C1 segment of cervical spinal cord (tissue), 14 donors: ENCODE measurements around the gene GABRR3.

ENCODE experiments used
- DNase-seq, 14 donors: peaks; one replicate each; lab custom pipeline; 2025; lab: John Stamatoyannopoulos, UW

GABRR3 gene

GRCh38 chr3:98035208-98035607, at the start of gene GABRR3:
Gene GABRR3, minus strand, starts transcription at chr3:98035315. Its CDS starts 328 bp downstream, at chr3:98034987.
- no peak for DNase-seq

- DNase-seq = no peak
Observed at GRCh38 chr3:98073486-98073885, 38.4 kb upstream of the GABRR3 start.

- no peak for DNase-seq
Observed at GRCh38 chr3:98070840-98071239, 35.7 kb upstream of the GABRR3 start.

GRCh38 chr3:98068824-98069223, 33.7 kb upstream of the GABRR3 start:
- DNase-seq = no peak

GRCh38 chr3:98058244-98058960, 23.3 kb upstream of the GABRR3 start:
- no peak for DNase-seq

GRCh38 chr3:98057631-98058030, 22.5 kb upstream of the GABRR3 start:
- no peak for DNase-seq

GRCh38 chr3:98056035-98056434, 20.9 kb upstream of the GABRR3 start:
- no peak for DNase-seq

- DNase-seq = no peak
Observed at GRCh38 chr3:98049271-98049670, 14.2 kb upstream of the GABRR3 start.

- no peak for DNase-seq
Observed at GRCh38 chr3:98048586-98048985, 13.5 kb upstream of the GABRR3 start.

- DNase-seq = no peak
Observed at GRCh38 chr3:98041350-98041749, 6.2 kb upstream of the GABRR3 start.

GRCh38 chr3:98039322-98040024, 4.4 kb upstream of the GABRR3 start:
- DNase-seq = peak in 13 of 14 donors; percentile 15 to 77 (median 68)

- no peak for DNase-seq
Observed at GRCh38 chr3:98038876-98039275, 3.8 kb upstream of the GABRR3 start.

GRCh38 chr3:98038286-98038685, 3.2 kb upstream of the GABRR3 start:
- DNase-seq = no peak

GRCh38 chr3:98034486-98034885, 629 bp downstream of the GABRR3 start:
- no peak for DNase-seq

- no peak for DNase-seq
Observed at GRCh38 chr3:98034036-98034435, 1.1 kb downstream of the GABRR3 start.

GRCh38 chr3:98032904-98033303, 2.2 kb downstream of the GABRR3 start:
- DNase-seq = no peak

GRCh38 chr3:98032265-98032664, 2.9 kb downstream of the GABRR3 start:
- no peak for DNase-seq

- no peak for DNase-seq
Observed at GRCh38 chr3:98029083-98029482, 6.0 kb downstream of the GABRR3 start.

GRCh38 chr3:98027085-98027446, 8.0 kb downstream of the GABRR3 start:
- DNase-seq = no peak

GRCh38 chr3:98026425-98027084, 8.6 kb downstream of the GABRR3 start:
- DNase-seq = no peak

- no peak for DNase-seq
Observed at GRCh38 chr3:98025392-98025945, 9.6 kb downstream of the GABRR3 start.
